Muscle layer of duodenum (tissue), 2 donors: ENCODE data around the gene TNRC6C.
A peak's percentile ranks its signal among the peaks of the same experiment; 100 is the strongest.

Experiments used
- H3K27ac ChIP-seq: one replicate; pipeline ENCODE4 v1.7.0; 2013; ENCODE audit warnings: mild to moderate bottlenecking, low read length
- H3K27me3 ChIP-seq: one replicate; pipeline ENCODE4 v1.7.0; 2013; ENCODE audit warnings: low read depth, mild to moderate bottlenecking, control low read depth, low read length
- H3K36me3 ChIP-seq, 2 donors: one replicate each; pipeline ENCODE4 v1.7.0; 2013; ENCODE audit warnings: low read length in 2 of 2, control low read depth in 1 of 2, mild to moderate bottlenecking in 1 of 2; ENCODE audit not compliant: insufficient read depth in 2 of 2, control insufficient read depth in 1 of 2
- H3K4me1 ChIP-seq, 2 donors: one replicate each; pipeline ENCODE4 v1.7.0; 2013; ENCODE audit warnings: low read length in 2 of 2, mild to moderate bottlenecking in 2 of 2, control low read depth in 1 of 2, moderate library complexity in 1 of 2; ENCODE audit not compliant: insufficient read depth in 2 of 2, control insufficient read depth in 1 of 2
- H3K4me3 ChIP-seq, 2 donors: one replicate each; pipeline ENCODE4 v1.7.0; 2013; ENCODE audit warnings: low read length in 2 of 2, low read depth in 1 of 2, mild to moderate bottlenecking in 1 of 2
- H3K9me3 ChIP-seq, 2 donors: one replicate each; pipeline ENCODE4 v1.7.0; 2013; ENCODE audit warnings: low read length in 2 of 2, control low read depth in 1 of 2, mild to moderate bottlenecking in 1 of 2; ENCODE audit not compliant: control insufficient read depth in 1 of 2
- donor health status: healthy.

The TNRC6C gene

DNA sequence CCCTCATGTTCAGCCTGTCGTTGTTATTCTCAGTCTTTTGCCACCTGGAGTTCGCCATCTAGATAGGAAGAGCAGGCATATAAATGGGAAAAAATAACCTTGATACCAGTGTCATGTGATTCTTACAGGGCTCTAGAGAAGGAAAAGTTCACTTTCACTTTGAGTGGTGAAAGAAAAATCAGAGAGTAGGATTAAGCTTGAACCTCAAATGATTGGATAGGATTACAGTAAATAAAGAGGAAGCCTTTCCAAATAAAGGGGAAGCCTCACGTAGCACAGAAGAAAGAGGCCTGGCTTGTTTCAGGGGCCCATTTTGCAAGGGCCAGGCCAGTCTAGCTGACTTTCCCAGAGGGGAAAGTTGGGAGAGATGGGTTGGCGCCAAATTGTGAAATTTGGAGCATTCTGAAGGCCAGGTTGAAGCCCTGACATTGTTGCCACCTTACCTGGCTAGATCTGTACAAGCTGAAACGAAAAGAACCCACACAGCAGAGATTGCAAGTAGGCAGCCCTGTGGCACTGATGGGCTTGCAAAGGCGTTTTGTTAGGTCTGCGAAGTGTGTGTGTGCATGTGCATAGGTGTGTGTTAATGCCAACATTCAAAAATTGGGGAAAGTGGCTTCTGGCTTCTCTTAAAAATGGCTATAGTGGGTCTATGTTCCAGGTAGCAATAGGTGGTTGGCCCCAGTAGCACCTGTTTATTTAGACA is 131.2 kb downstream of the TNRC6C start:
- Histone ChIP-seq H3K9me3 (no peaks in the 10 kb centered on the region), H3K36me3 (peaks cover 50 to 71% of the 10 kb centered on the region in 2 donors), H3K27me3 (no peaks in the 10 kb centered on the region), H3K27ac (peak overlapping the region; percentile 46), H3K4me3 (no peak overlapping the region), H3K4me1 (peaks cover 6 to 7% of the 10 kb centered on the region in 2 donors)

DNA sequence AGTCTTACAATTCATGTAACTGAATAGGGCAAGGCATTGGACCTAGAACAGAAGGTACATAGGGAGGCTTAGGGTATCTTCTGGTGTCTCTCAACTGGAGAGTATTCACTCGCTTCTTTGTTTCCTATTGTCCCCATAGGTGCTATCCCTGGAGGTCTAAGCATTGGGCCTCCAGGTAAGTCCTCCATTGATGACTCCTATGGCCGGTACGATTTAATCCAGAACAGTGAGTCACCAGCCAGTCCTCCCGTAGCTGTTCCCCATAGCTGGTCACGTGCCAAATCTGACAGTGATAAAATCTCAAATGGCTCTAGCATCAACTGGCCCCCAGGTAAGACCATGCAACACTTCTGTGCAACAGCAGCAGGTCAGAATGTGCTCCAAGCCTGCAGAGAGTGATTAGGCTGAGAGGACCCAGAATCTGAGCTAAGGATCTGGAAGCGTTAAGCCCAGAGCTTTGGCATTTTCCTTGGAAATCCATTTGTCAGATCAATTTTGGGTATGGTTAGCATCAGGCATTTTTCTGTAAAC is 134.4 kb downstream of the TNRC6C start:
- H3K4me3 ChIP-seq = no peak overlapping the region

DNA sequence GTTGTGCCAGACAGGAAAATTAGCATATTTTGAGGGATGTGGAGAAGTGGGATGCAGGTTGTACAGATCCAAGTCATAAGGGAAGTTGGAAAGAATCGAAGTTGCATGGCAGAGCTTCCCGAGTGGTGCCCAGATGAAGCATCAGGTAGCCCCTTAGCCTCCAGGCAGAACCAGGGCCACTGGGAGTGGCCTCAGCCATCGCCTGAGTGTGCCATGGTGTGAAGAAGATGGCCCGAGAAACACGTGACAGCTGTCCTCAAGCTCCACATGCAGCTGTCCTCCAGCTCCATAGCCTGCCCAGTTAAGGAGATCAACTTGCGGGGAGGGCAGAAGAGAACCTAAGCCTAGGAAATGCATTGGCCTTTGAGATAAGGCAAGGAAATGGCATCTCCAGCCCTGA is 136.5 kb downstream of the TNRC6C start:
- Histone ChIP-seq H3K4me3 (no peak overlapping the region), H3K9me3 (no peaks in the 10 kb centered on the region), H3K36me3 (peaks cover 63 to 94% of the 10 kb centered on the region in 2 donors), H3K4me1 (peaks cover 0 to under 1% of the 10 kb centered on the region in 2 donors), H3K27me3 (no peaks in the 10 kb centered on the region), H3K27ac (no peak overlapping the region)

More for the DNA sequence above, 134.4 kb downstream of the TNRC6C start:
- no peaks in the 10 kb centered on the region for H3K27me3 ChIP-seq
- no peaks in the 10 kb centered on the region for H3K9me3 ChIP-seq
- peaks cover 57 to 86% of the 10 kb centered on the region in 2 donors for H3K36me3 ChIP-seq
- no peak overlapping the region for H3K27ac ChIP-seq
- H3K4me1 ChIP-seq = peaks cover 6 to 7% of the 10 kb centered on the region in 2 donors

DNA sequence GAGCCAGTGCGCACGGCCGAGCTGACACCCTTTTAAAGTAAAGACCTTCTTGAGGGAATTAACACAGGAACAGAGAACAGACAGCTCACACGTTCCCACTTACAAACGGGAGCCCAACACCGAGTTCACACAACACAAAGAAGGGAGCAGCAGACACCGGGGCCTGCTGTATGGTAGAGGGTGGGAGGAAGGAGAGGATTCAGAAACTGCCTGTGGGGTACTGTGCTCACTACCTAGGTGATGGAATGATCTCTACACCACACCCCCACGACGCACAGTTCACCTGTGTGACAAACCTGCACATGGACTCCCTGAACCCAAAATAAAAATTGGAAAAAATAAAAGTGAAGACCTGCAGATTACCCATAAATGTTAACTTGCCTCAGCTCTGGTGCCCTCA is 137.6 kb downstream of the TNRC6C start:
- Histone ChIP-seq H3K4me3 (no peak overlapping the region), H3K9me3 (no peaks in the 10 kb centered on the region), H3K27ac (no peak overlapping the region), H3K36me3 (peaks cover 56 to 90% of the 10 kb centered on the region in 2 donors), H3K4me1 (no peaks in the 10 kb centered on the region), H3K27me3 (no peaks in the 10 kb centered on the region)

DNA sequence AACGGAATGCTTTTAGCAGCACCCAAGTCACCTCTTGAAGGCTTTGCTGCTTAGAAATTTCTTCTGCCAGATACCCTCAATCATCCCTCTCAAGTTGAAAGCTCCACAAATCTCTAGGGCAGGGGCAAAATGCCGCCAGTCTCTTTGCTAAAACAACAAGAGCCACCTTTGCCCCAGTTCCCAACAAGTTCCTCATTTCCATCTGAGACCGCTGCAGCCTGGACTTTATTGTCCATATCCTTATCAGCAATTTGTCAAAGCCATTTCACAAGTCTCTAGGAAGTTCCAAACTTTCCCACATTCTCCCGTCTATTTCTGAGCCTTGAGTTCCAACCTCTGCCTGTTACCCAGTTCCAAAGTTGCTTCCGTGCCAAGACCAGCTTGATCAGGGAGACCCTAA is 142.6 kb downstream of the TNRC6C start:
- Histone ChIP-seq H3K4me3 (no peak overlapping the region), H3K4me1 (no peaks in the 10 kb centered on the region), H3K9me3 (no peaks in the 10 kb centered on the region), H3K36me3 (peaks cover 47 to 58% of the 10 kb centered on the region in 2 donors), H3K27me3 (no peaks in the 10 kb centered on the region), H3K27ac (no peak overlapping the region)

DNA sequence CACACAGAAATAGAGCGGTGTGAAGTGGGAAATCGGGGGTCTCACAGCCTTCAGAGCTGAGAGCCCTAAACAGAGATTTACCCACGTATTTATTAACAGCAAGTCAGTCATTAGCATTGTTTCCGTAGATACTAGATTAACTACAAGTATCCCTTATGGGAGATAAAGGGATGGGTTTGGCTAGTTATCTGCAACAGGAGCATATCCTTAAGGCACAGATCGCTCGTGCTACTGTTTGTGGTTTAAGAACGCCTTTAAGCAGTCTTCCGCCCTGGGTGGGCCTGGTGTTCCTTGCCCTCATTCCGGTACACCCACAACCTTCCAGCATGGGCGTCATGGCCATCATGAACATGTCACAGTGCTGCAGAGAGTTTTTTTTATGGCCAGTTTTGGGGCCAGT is 143.0 kb downstream of the TNRC6C start:
- Histone ChIP-seq H3K27me3 (no peaks in the 10 kb centered on the region), H3K4me1 (no peaks in the 10 kb centered on the region), H3K4me3 (no peak overlapping the region), H3K36me3 (peaks cover 43 to 53% of the 10 kb centered on the region in 2 donors), H3K27ac (no peak overlapping the region), H3K9me3 (no peaks in the 10 kb centered on the region)

DNA sequence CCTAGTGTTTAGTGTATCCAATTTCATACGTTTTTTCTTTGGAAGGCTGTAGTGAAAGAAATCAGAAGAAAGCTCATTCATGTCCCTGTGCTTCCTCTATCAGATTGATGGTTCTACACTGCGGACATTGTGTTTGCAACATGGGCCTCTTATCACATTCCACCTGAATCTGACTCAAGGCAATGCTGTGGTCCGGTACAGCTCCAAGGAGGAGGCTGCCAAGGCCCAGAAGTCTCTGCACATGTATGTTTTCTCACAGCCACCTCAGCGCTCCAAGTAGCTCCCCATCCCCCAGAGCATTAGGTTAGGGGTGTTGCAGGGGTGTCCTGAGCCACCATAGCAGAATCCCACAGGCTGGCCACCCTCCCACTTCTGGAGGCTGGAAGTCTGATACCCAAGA is 144.8 kb downstream of the TNRC6C start:
- H3K27me3 ChIP-seq = no peaks in the 10 kb centered on the region
- peaks cover 28 to 40% of the 10 kb centered on the region in 2 donors for H3K36me3 ChIP-seq
- peaks cover 0 to 6% of the 10 kb centered on the region in 2 donors for H3K4me1 ChIP-seq
- H3K27ac ChIP-seq = no peak overlapping the region
- no peak overlapping the region for H3K4me3 ChIP-seq
- no peaks in the 10 kb centered on the region for H3K9me3 ChIP-seq

DNA sequence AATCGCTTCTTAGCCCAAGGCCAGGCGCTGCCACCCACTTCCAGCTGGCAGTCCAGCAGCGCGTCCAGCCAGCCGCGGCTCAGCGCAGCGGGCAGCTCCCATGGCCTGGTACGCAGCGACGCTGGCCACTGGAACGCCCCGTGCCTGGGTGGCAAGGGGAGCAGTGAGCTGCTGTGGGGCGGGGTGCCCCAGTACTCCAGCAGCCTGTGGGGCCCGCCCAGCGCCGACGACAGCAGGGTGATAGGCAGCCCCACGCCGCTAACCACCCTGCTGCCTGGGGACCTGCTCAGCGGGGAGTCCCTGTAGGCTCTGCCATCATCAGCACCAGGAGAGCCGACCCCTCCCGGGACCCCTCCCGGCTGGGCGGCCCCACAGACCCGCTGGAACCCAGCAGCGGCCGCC is 146.0 kb downstream of the TNRC6C start:
- peaks cover 20 to 37% of the 10 kb centered on the region in 2 donors for H3K36me3 ChIP-seq
- no peaks in the 10 kb centered on the region for H3K9me3 ChIP-seq
- peaks cover 0 to 6% of the 10 kb centered on the region in 2 donors for H3K4me1 ChIP-seq
- H3K27me3 ChIP-seq = no peaks in the 10 kb centered on the region
- no peak overlapping the region for H3K27ac ChIP-seq
- H3K4me3 ChIP-seq = no peak overlapping the region

DNA sequence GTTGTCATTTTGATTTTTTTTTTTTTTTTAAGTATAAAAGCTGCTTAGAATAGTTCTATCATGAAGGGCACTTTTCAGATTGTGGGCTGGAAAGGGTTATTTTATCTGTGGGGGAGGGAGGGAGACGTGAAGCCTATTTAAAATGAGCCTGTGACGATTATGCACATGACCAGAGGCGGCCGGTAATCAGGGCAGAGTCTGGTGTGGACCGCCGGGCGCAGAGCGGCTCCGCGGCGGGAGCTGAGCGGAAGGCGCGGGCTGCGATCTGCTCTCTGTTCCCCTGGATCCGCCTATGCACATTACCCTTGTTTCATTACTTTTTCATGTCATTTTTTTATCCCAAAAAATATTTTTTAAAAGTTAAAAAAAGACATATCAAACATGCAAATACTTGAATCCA is 146.6 kb downstream of the TNRC6C start:
- peaks cover 20 to 32% of the 10 kb centered on the region in 2 donors for H3K36me3 ChIP-seq

DNA sequence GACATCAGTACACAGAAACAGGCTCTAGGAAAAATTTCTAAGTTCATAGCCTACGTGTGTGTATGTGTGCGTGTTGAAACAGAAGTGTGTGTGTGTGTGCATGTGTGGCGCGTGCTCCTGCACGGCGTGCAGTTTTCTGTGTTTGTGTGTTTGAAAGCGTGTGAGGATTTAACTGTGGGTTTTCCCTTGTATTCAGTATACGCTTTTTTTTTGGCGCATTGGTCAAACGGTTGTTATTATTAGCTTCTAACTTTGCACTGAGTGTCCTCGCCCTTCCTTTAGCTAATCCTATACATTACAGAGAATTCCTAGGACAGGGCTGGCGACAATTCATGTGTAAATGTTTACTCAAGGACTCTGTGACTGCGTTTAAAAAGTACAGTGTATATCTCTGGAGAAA is 147.0 kb downstream of the TNRC6C start:
- H3K27me3 ChIP-seq = no peaks in the 10 kb centered on the region
- peaks cover 20 to 29% of the 10 kb centered on the region in 2 donors for H3K36me3 ChIP-seq
- H3K9me3 ChIP-seq = no peaks in the 10 kb centered on the region
- peaks cover 0 to 6% of the 10 kb centered on the region in 2 donors for H3K4me1 ChIP-seq
- no peak overlapping the region for H3K27ac ChIP-seq
- no peak overlapping the region for H3K4me3 ChIP-seq

More for the DNA sequence above, 146.6 kb downstream of the TNRC6C start:
- no peaks in the 10 kb centered on the region for H3K9me3 ChIP-seq
- no peaks in the 10 kb centered on the region for H3K27me3 ChIP-seq
- H3K4me1 ChIP-seq = peaks cover 0 to 6% of the 10 kb centered on the region in 2 donors
- H3K4me3 ChIP-seq = no peak overlapping the region
- no peak overlapping the region for H3K27ac ChIP-seq

DNA sequence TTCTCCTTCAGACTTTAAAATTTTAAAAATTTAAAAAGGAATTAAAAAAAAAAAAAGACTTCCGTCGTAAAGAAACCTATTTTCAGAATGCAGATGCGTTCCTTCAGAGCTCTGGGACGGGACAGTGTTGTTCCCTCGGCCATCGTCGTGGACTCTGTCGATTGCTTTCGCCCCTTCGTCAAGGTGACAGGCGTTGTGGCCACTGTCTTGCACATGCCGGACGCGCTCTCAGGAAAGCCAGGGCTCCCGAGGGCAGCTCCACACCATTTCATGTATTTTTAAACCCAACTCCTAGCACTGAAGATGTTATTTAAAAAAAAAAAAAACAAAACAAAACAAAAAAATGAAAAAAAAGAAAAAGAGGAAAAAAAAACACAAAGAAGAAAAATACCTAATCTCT is 147.7 kb downstream of the TNRC6C start:
- H3K27ac ChIP-seq = no peak overlapping the region
- H3K9me3 ChIP-seq = no peaks in the 10 kb centered on the region
- peaks cover 0 to 6% of the 10 kb centered on the region in 2 donors for H3K4me1 ChIP-seq
- no peak overlapping the region for H3K4me3 ChIP-seq
- H3K27me3 ChIP-seq = no peaks in the 10 kb centered on the region
- peaks cover 26 to 29% of the 10 kb centered on the region in 2 donors for H3K36me3 ChIP-seq
